NCI-H2196 treated with DMSO at 0.1 percent for 48 hours (cell line): ENCODE data around the gene ZNF366.

Experiments used
- DNase-seq: peaks from one replicate; lab custom pipeline; 2025; ENCODE audit not compliant: unreplicated experiment; lab: John Stamatoyannopoulos, UW

ZNF366 gene

DNA sequence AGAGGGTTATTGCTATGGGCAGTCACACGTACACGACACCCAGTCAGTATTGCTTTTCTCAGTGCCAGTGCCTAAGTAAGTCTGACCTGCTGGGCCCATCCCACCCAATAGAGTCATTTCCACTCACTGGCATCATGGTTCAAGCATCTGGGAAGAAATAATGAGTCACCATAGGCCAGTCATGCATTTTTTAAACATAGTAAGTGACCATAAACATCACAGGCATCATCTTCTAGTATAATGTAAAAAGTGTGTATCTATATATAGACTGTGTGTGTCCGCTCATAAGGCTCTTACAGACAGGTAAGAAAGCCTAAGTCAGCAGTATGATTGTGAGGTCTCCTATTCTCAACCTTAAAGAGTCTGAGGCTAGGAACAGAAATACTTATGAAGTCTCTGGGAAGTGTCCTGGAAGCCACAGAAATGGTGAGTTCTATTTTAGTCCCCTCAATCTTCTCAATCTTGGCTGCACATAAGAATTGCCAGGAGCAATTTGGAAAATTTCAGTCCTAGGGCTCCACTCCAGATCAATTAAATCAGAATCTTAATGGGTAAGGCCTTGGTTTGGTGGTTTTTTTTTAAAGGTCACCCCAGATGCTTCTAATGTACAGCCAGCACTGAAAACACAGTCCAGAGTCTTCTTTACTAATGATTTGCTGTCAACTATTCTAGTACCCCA is 65.2 kb downstream of the ZNF366 start:
- DNase-seq, result no peak

DNA sequence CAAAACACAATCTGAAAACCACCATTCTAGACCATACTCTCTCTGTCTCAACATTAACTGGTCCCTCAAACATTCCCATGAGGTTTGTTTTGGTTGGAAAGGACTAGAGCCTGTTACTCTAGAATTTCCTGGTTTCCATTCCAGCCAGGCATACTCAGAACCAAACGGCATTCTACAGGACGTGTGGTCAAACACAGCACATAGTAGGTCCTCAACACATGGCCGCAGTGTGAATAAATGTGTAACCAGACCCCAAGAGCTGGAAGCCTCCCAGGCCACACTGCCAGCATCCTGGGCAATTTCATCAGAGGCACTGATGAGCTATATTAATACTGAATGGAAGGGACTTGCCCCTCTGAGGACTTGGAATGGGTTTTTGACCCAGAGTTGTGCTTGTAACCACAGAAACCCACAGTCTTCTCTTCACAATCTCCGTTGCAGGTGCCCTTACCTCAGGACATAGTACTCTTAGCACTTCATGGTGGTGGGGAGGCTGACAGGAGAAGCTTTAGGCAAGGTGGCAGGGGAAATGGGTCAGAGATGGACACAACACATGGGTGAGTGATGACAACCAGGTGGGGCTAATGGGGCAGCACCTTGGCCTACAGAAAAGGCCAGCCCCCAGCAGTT is 66.0 kb downstream of the ZNF366 start:
- DNase-seq, result no peak

DNA sequence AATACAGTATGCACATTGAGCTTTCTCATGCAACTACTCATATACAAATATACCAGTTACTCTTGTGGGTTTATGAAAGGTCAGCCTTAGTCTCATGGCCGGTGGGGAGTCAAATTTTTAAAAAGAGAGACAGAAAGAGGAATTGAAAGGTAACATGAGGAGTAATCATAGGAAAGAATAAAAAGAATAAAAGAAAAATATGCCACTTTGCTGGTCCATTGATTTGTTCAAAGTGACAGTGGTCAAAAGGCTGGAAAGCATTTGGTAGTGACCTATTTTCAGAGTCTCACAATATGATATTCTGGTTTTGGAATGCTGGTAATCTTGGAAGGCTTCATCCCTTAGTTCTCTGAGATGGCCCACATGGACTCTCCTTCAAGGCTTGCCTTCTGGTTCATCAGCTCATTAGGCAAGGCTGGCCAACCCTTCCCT is 67.0 kb downstream of the ZNF366 start:
- DNase-seq, result no peak

DNA sequence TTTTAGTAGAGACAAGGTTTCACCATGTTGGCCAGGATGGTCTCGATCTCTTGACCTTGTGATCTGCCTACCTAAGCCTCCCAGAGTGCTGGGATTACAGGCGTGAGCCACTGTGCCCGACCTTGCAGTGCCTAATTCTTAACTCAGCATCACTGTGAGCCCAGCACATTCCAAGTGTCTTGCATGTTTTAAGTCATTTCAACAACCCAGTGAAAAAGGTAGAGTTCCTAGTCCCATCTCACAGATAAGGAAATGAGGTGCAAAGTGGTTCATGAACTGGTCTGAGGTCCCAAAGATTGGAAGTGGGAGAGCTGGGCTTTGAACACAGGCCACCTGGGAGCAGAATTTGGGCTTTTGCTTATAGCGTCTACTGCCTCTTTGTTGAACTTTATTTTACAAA is 68.0 kb downstream of the ZNF366 start:
- no peak for DNase-seq

DNA sequence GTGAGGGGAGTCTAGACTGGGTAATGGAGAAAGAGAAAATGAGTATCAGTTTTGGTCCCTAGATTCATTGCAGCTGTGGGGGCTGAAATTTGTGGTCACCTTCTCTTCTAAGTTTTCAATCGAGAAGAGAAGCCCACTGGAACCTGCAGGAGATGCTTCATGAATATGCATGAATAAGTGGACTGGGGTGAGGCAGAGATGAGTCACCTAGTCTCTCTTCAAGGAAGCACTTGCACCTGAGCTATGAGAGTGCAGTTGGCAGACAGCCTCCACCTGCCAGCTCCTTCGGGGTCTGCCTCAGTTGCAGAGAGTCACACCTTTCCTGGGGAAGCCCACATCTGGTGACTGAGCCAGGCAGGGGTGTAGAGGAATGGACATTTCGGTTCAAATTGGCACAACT is 69.1 kb downstream of the ZNF366 start:
- DNase-seq, result no peak

DNA sequence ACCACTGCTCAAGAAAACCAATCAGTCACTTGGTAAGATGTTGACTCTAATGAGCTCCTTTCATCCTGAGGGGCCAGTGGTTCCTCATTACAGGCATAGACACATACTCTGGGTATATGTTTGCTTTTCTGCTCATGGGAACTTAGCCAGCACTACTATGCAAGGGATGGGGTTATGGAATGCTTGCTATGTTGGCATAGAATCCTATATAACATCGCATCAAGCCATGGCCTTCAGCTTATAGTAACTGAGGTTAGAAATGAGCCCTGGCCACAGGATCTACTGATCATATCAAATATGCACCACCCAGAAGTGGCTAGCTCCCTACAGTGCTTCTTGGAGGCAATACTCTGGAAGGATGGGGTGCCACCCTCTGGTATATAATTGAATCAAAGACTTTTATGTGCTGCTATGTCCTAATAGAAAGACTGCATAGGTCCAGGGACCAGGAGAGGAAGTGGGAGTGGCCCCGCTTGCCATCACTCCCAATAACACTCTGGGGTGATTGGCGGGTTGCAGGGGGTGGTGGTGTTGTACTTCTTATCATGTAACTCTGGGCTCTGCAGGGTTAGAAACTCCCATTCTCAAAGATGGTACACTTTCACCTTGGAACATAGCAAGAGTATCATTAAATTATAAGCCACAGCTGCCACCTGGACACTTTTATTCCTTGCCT is 70.3 kb downstream of the ZNF366 start:
- DNase-seq, result no peak

DNA sequence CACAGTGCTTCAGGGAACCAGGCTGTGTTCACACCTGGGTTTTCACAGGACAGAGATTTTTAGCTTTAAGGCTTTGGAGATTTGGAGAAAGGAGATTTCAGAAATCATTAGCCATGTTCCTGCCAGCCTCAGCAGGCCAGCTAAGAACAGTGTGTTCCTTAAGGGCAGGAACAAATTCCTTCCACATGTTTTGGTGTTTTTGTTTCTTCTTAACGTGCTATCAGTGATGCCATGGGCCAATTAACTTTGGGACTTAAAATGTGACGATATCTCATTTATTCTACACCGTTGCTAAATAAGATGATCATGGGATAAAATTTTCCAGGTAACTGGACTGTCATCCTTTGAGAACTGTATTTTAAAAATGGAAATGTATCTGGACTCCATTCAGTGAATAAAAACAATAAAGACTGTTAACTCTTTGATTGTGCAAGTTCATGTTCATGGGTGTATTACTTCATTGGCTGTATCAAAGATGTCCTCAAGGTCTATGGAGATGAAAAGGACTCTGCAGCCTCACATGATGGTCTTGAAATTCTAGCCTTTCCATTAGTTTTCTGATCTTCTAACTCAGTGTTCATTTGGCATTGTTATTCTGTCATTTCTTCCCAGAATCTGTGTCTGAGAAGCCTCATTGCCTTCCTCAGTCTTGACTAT is 72.3 kb downstream of the ZNF366 start:
- no peak for DNase-seq

DNA sequence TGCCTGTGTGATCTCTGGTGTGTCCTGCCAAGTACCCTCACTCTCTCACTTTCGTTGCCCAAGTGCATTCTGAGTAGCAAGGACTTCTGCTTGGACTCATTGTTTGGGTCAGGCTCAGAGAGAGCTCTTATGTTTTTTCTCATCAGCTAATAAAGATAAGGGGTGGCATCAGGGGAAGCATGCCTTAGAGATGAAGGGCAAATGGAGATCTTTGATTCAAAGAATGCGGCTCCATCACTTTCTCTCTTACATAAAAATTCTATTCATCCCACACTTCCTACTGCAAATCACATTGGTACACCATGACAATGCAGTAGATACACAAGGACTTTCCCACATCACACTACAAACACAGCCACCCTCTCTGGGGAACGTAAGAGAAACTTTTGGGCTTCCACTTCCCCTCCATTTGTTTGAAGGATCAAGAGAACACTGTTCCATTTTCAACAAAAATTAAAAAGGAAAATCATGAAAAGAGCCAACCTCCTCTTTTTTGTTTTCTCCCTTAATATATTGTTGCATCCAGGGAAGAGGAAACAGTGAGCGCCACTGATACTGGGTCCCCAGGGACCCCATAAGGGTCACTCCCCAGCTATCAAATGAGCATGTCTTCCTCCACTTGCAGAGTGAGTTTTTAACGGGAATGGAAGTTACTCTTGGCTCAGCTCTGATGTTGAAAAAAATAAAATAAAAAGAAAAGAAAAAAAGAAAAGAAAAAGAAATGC is 73.0 kb downstream of the ZNF366 start:
- DNase-seq, result no peak

DNA sequence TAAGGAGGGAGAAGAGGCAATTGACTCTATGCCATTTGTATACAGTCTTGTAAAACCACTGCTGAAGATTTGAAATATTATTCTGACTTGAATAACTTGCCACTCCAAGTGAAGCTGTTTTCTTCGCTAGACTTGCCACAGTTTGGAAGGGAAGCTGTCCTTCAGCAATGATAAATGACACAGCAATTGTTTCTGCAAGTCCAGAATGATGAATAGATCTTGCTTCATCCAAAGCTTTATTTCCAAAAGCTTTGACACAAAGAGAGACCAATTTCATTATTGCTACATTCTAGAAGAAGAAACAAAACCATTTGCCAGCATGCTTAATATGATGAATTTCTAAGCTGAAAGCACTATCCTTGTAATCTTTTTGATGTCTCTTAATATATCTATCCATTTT is 73.7 kb downstream of the ZNF366 start:
- no peak for DNase-seq

DNA sequence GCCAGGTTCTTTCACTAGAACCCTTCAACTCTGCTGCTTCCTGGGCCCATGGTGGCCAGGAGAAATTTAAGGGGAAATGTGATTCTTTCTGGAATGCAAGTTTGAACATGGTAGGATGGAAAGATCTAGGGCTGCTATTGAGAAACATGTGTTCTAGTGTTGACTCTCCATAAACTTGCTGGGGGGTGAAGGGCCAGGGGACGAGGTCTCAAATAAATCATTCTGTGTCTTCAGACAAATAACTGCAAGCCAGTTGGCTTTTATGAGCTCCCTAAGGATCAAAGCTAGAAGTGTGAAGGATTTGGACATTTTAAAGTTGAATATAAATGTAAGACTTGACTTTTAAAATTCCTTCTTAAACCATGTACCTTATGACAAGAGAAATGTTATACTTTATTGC is 78.5 kb downstream of the ZNF366 start:
- no peak for DNase-seq

DNA sequence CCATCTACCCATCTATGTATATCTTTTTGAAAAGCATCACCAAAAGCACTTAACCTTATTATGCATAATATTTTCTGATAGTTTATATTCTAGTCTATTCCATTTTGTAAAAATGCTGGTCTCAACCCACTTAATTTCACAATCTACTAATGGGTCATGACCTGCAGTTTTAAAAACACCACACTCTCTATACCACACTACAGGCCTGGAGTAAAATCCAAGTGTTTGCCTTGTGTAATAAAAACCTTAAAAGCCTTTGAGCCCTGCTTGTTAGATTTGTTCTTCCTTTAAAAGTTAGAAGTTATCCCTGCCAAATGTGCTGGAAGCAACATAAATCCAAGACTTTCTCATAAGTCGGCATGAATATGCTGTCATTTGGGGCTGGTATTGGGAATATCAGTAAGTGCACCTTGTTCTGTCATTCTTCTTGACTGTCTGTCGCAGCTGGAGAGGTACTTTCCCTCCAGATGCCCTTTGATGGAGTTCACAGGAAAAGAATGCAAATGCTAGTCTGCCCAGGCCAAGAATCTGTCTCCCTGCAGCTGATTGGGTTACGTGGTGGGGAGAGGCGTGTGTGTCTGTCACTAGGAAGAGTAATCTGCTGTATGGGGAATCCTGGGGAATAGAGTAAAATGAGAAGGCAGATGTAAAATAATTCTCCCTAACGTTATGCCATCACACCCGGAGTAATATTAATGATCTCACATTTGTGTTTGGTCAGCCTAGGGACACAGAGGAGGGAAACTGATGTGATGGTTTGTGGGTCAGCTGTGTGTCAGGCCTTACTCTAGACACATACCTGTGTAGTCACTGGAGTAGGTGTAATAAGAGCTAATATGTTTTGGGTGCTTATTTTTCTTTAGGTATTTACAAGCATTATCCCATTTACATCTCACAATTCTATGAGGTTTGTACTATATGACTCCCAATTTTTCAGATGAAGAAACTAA is 79.4 kb downstream of the ZNF366 start:
- no peak for DNase-seq

DNA sequence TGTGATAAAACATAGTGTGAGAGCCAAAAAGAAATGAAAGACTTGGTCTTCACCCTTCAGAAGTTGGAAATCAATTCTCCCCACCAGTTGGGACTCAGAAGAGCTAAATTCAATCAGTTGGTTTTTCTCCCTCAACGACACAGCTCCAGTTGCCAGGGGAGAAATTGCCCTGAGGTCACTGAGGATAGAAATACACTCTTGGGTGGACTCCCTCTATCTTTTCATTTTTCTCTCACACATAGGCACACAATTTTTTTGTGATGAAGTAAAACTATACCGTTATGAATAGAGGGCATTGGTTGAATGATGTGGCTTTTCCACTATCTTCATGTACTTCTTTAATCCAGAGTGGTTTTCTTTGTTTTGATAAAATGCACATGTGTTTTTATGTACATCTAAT is 80.2 kb downstream of the ZNF366 start:
- no peak for DNase-seq

DNA sequence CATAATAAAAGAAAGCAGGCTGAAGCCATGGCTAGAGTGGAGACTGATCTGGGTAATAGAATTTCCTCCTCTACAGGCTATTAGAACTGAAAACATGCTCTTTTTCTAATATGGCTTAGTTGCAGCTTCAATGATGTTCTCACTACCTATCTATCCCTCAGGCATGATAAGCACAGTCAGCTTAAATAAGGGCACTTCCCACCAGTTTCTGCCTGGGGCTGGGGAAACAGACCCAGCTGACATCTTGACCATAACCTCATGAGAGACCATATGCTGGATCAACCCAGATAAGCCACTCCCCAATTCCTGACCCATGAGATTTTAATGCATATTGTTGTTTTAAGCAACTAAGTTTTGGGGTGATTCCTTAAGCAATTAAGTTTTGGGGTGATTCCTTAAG is 81.2 kb downstream of the ZNF366 start:
- no peak for DNase-seq

DNA sequence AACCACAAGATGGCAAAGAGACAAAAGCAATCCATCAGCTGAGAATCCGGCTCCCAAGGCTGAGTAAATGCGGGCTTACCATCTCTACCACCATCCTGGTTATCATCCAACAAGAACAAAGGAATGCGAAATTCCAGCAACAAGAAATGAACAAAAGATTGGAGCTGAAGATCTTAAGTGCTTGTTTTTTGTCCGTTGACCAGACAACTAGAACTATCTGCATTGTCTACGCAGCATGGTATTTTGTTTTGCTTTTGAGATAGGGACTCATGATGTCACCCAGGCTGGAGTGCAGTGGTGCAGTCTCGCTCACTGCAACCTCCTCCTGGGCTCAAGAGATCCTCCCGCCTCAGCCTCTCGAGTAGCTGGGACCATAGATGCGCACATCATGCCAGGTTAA is 88.9 kb downstream of the ZNF366 start:
- no peak for DNase-seq

DNA sequence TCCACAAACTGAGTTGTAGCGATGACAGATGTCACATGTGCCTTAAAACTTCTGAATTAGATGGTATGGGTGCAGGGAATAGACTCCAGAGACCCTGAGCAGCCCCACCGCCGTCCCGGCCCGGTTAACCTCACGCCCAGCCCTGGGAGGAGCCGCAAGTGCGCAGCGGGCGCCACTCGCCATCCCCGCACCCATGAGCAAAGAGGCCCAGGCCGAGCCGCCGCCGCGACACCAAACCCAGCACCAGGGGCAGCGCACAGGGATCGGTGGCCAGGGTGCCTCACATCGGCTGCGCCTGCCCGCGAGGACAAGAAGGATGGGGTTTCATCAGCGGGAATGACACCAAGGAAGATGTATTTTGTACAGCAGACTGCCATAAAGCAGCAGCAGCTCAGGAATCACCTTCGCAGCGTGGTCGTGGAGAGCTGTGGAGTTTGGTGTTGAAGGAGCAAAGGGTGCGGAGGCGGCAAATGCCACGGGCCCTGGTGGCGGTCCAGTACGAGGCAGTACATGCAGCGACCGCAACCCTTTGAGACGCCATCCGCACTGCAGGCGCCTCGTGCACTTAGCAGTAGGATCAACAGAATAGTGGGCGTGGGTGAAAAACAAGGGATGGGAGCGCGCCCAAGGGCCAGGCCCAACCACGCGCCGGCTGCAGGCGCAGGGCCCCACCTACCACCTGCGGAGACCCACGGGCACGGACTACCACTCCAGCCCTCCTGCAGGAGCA is 89.7 kb downstream of the ZNF366 start:
- no peak for DNase-seq

DNA sequence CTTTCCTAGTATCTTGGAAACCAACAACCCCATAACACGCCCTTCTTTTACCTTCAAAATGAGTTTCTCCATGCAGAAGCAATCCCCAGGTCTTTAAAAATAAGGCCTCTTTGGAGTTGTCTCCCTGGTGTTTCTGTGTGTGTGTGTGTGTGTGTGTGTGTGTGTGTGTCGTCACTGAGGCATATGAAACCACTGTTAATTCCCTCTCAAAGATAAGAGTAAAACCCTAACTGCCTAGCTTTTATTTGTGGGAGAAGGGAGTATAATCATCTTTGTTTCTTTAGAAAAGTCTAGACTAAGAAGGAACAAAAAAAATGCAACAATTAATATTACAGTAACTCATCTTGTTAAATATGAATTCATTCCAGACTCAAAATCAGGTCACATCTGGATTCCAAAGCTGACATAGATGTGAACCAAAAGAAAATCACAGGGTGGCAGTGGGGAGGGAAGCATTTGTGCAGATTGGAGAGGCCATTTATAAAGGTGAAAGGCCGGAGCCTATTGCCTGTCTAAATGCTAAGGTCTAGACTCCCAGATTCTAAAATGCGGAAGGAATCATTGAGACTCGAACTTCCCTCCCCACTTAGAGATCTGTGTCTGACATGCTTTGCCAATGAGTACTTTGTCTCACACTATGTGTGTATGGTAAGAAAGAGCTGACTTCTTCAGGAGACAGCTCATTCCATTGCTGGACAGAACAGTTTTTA is 91.4 kb downstream of the ZNF366 start:
- DNase-seq, result no peak

DNA sequence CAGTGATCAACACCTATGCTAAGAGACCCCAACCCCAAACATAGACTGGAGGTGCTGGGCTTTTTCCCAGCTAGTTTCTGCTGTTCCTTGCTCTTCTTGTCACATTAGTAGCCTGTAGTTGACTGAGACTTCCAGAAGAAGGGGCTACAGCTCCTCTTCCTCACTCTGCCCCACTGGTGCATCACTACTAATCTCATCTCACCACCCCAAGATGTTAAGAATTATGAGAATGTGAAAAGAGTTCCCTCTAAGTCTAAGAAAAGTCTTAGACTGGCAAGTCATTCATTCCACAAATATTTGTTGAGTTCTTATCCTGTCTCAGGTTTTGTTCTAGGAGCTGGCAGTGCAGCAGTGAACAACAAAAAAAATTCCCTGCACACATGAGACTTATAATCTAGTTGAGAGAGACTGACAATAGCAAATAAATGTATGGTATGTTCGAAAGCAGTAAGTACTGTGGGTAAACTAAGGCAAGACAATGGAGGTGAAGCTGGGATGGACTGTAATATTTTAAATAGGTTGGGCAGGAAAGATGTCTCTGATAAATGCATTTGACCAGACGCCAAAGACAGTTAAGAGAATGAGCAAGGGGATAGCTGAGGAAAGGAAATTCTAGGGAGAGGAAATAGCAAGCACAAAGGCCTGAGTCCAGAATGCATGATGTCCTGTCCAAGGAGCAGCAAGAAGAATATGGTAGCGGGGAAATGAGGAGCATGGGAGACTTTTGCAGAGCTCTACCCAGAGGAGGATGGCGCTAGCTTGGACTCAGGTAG is 94.7 kb downstream of the ZNF366 start:
- DNase-seq, result no peak

DNA sequence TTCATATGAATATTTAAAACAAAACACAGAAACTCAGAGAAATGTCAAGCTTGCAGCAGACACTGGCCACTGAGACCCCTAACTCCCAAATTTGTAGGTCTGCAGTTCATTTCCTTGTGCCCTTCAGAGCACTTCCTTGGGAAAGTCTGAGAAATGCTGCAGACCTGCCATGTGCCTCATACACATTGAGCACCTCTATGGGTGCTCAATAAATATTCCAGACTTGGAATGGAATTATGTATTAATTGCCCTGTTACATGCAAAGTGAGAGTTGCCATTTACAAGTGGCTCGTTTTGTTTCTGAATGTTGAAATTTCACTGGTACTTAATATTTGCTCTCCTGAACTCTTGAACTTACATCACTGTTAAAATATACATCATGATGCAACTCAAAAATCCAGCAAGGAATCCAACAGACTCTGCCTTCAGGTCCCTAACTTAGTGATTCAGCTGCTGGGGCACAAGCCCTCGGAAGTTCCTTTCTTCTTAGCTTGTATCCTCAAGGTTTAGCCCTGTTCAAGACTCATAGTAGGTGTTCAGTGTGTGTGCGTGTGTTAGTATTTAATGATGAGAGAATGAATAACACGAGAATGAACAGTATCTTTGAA is 96.4 kb downstream of the ZNF366 start:
- no peak for DNase-seq
